ENCODE data around the gene FRYL.

- no peak for TF ChIP-seq CTCF (IDR thresholded peaks at IDR 0.05; ENCODE audit: insufficient read depth, low read length)
- TF ChIP-seq REST (IDR thresholded peaks at IDR 0.05; ENCODE audit: insufficient replicate concordance, low read depth), result no peak
- TF ChIP-seq POLR2AphosphoS5 (IDR thresholded peaks at IDR 0.05; ENCODE audit: low read depth), result no peak
- no peak for TF ChIP-seq SPI1 (IDR thresholded peaks at IDR 0.05; ENCODE audit: borderline replicate concordance, low read depth)
Measured at GRCh38 chr4:48629458-48629857, 150.6 kb downstream of the FRYL start.
